ENCODE data around the gene SUSD1.
"Not testable (repeated sequence)": the region's sequence is repeated elsewhere in the genome, so short reads cannot be mapped to it uniquely, and the experiment has no call there.

SUSD1 gene

GRCh38 chr9:112174965-112175795 is at the start of gene SUSD1:
Gene SUSD1 (minus strand): TSS chr9:112175297. CDS start chr9:112175235, 62 bp downstream.
- peak; percentile 26 for DNase-seq

GRCh38 chr9:112224401-112225289 is 49.5 kb upstream of the SUSD1 start:
- no peak for DNase-seq

GRCh38 chr9:112218908-112219307 is 43.8 kb upstream of the SUSD1 start:
- no peak for DNase-seq

GRCh38 chr9:112212926-112213325 is 37.8 kb upstream of the SUSD1 start:
- DNase-seq, result no peak

- DNase-seq, result no peak
Measured at GRCh38 chr9:112207451-112207850, 32.4 kb upstream of the SUSD1 start.

- DNase-seq, result no peak
Measured at GRCh38 chr9:112203536-112203935, 28.4 kb upstream of the SUSD1 start.

- DNase-seq, result no peak
Measured at GRCh38 chr9:112200711-112201110, 25.6 kb upstream of the SUSD1 start.

- DNase-seq, result no peak
Measured at GRCh38 chr9:112198646-112199045, 23.5 kb upstream of the SUSD1 start.

GRCh38 chr9:112194969-112195431 is 19.9 kb upstream of the SUSD1 start:
- no peak for DNase-seq

- DNase-seq, result no peak
Measured at GRCh38 chr9:112193572-112194288, 18.6 kb upstream of the SUSD1 start.

GRCh38 chr9:112190320-112190719 is 15.2 kb upstream of the SUSD1 start:
- DNase-seq, result not testable (repeated sequence)

GRCh38 chr9:112188884-112189283 is 13.8 kb upstream of the SUSD1 start:
- DNase-seq, result no peak

- DNase-seq, result no peak
Measured at GRCh38 chr9:112187404-112187803, 12.3 kb upstream of the SUSD1 start.

- no peak for DNase-seq
Measured at GRCh38 chr9:112186695-112187094, 11.6 kb upstream of the SUSD1 start.

GRCh38 chr9:112184946-112185345 is 9.8 kb upstream of the SUSD1 start:
- DNase-seq, result no peak

GRCh38 chr9:112184221-112184620 is 9.1 kb upstream of the SUSD1 start:
- no peak for DNase-seq

GRCh38 chr9:112180387-112180881 is 5.3 kb upstream of the SUSD1 start:
- peak; percentile 31 for DNase-seq

- DNase-seq, result no peak
Measured at GRCh38 chr9:112179816-112180215, 4.7 kb upstream of the SUSD1 start.

- no peak for DNase-seq
Measured at GRCh38 chr9:112176524-112176923, 1.4 kb upstream of the SUSD1 start.

- DNase-seq, result no peak
Measured at GRCh38 chr9:112175796-112176315, 759 bp upstream of the SUSD1 start.

GRCh38 chr9:112174222-112174964 is 704 bp downstream of the SUSD1 start:
- DNase-seq, result peak; percentile 70

All from stimulated activated CD4-positive, alpha-beta T cell treated with anti-CD3 and anti-CD28 coated beads, Interleukin-4, amount 100 ng/mL, for 1 hour (primary cell).